ENCODE results near the gene IL22.

Gene IL22

GRCh38 chr12:68279227-68280054 lies 26.0 kb upstream of the IL22 start:
- DNase-seq (ENCODE audit: low read depth in 1 of 2, low spot score in 1 of 2): no peak
- TF ChIP-seq JUND (IDR thresholded peaks at IDR 0.05; ENCODE audit: low read depth): no peak

GRCh38 chr12:68276402-68276930 lies 23.1 kb upstream of the IL22 start:
- TF ChIP-seq JUND (IDR thresholded peaks at IDR 0.05; ENCODE audit: low read depth): no peak
- no peak for DNase-seq (ENCODE audit: low read depth in 1 of 2, low spot score in 1 of 2)
- in situ Hi-C loops (cut with HindIII; ENCODE audit: low pct_unique_long_range_greater_than_20kb, low sequenced_read_pairs): no loop called here

More at GRCh38 chr12:68279227-68280054, 26.0 kb upstream of the IL22 start:
- in situ Hi-C loops (cut with HindIII; ENCODE audit: low pct_unique_long_range_greater_than_20kb, low sequenced_read_pairs): no loop called here

GRCh38 chr12:68272732-68273131 lies 19.3 kb upstream of the IL22 start:
- in situ Hi-C loops (cut with HindIII; ENCODE audit: low pct_unique_long_range_greater_than_20kb, low sequenced_read_pairs): no loop called here
- DNase-seq (ENCODE audit: low read depth in 1 of 2, low spot score in 1 of 2): no peak
- no peak for TF ChIP-seq JUND (IDR thresholded peaks at IDR 0.05; ENCODE audit: low read depth)

- no peak for DNase-seq (ENCODE audit: low read depth in 1 of 2, low spot score in 1 of 2)
- in situ Hi-C loops (cut with HindIII; ENCODE audit: low pct_unique_long_range_greater_than_20kb, low sequenced_read_pairs): no loop called here
- TF ChIP-seq JUND (IDR thresholded peaks at IDR 0.05; ENCODE audit: low read depth): no peak
Observed at GRCh38 chr12:68271346-68271745, 17.9 kb upstream of the IL22 start.

GRCh38 chr12:68270358-68270757 lies 17.0 kb upstream of the IL22 start:
- no peak for DNase-seq (ENCODE audit: low read depth in 1 of 2, low spot score in 1 of 2)
- in situ Hi-C loops (cut with HindIII; ENCODE audit: low pct_unique_long_range_greater_than_20kb, low sequenced_read_pairs): no loop called here
- no peak for TF ChIP-seq JUND (IDR thresholded peaks at IDR 0.05; ENCODE audit: low read depth)

- no peak for DNase-seq (ENCODE audit: low read depth in 1 of 2, low spot score in 1 of 2)
- in situ Hi-C loops (cut with HindIII; ENCODE audit: low pct_unique_long_range_greater_than_20kb, low sequenced_read_pairs): no loop called here
- TF ChIP-seq JUND (IDR thresholded peaks at IDR 0.05; ENCODE audit: low read depth): no peak
Observed at GRCh38 chr12:68269779-68270178, 16.4 kb upstream of the IL22 start.

GRCh38 chr12:68268967-68269366 lies 15.6 kb upstream of the IL22 start:
- no peak for TF ChIP-seq JUND (IDR thresholded peaks at IDR 0.05; ENCODE audit: low read depth)
- DNase-seq (ENCODE audit: low read depth in 1 of 2, low spot score in 1 of 2): no peak
- in situ Hi-C loops (cut with HindIII; ENCODE audit: low pct_unique_long_range_greater_than_20kb, low sequenced_read_pairs): no loop called here

GRCh38 chr12:68267892-68268396 lies 14.5 kb upstream of the IL22 start:
- in situ Hi-C loops (cut with HindIII; ENCODE audit: low pct_unique_long_range_greater_than_20kb, low sequenced_read_pairs): no loop called here
- no peak for DNase-seq (ENCODE audit: low read depth in 1 of 2, low spot score in 1 of 2)
- no peak for TF ChIP-seq JUND (IDR thresholded peaks at IDR 0.05; ENCODE audit: low read depth)

GRCh38 chr12:68264857-68265256 lies 11.5 kb upstream of the IL22 start:
- in situ Hi-C loops (cut with HindIII; ENCODE audit: low pct_unique_long_range_greater_than_20kb, low sequenced_read_pairs): no loop called here
- no peak for TF ChIP-seq JUND (IDR thresholded peaks at IDR 0.05; ENCODE audit: low read depth)
- DNase-seq (ENCODE audit: low read depth in 1 of 2, low spot score in 1 of 2): no peak

GRCh38 chr12:68264158-68264855 lies 10.9 kb upstream of the IL22 start:
- TF ChIP-seq JUND (IDR thresholded peaks at IDR 0.05; ENCODE audit: low read depth): no peak
- DNase-seq (ENCODE audit: low read depth in 1 of 2, low spot score in 1 of 2): no peak
- in situ Hi-C loops (cut with HindIII; ENCODE audit: low pct_unique_long_range_greater_than_20kb, low sequenced_read_pairs): no loop called here

GRCh38 chr12:68263366-68263765 lies 10.0 kb upstream of the IL22 start:
- DNase-seq (ENCODE audit: low read depth in 1 of 2, low spot score in 1 of 2): no peak
- no peak for TF ChIP-seq JUND (IDR thresholded peaks at IDR 0.05; ENCODE audit: low read depth)
- in situ Hi-C loops (cut with HindIII; ENCODE audit: low pct_unique_long_range_greater_than_20kb, low sequenced_read_pairs): no loop called here

- no peak for DNase-seq (ENCODE audit: low read depth in 1 of 2, low spot score in 1 of 2)
- no peak for TF ChIP-seq JUND (IDR thresholded peaks at IDR 0.05; ENCODE audit: low read depth)
- in situ Hi-C loops (cut with HindIII; ENCODE audit: low pct_unique_long_range_greater_than_20kb, low sequenced_read_pairs): no loop called here
Observed at GRCh38 chr12:68261896-68262295, 8.5 kb upstream of the IL22 start.

- no peak for TF ChIP-seq JUND (IDR thresholded peaks at IDR 0.05; ENCODE audit: low read depth)
- in situ Hi-C loops (cut with HindIII; ENCODE audit: low pct_unique_long_range_greater_than_20kb, low sequenced_read_pairs): no loop called here
- no peak for DNase-seq (ENCODE audit: low read depth in 1 of 2, low spot score in 1 of 2)
Observed at GRCh38 chr12:68260153-68260552, 6.7 kb upstream of the IL22 start.
